Activated B cell treated with CpG ODN at 0.5 μM for 24 hours (primary cell): ENCODE results near the gene HOXD3. TPM values are rescaled to one million over a fixed set of nuclear protein-coding genes. Genes with fewer than 3 reads are reported as not detected.

Source experiments
- ATAC-seq: fragments of 200-7000 bp; cut with Tn5 transposase; one replicate; pipeline ENCODE4 v1.10.0; 2021; ENCODE audit warnings: low read depth, mild to moderate bottlenecking, moderate library complexity
- CTCF ChIA-PET: fragments of 350-600 bp; sonication (Branson Sonifier 250); formaldehyde crosslinking; loops from one replicate; lab custom pipeline; 2021; ENCODE audit warnings: antibody characterized with exemption; lab: Charles Lee
- POLR2A ChIA-PET: fragments of 350-600 bp; sonication (Branson Sonifier 250); formaldehyde crosslinking; loops from one replicate; lab custom pipeline; 2021; ENCODE audit warnings: antibody characterized with exemption; lab: Charles Lee
- DNase-seq: peaks from one replicate; pipeline ENCODE4 v3.0.0; 2022
- H3K27ac Mint-ChIP-seq: one replicate; pipeline ENCODE4 v1.8.0; 2020; ENCODE audit warnings: mixed read lengths
- H3K27me3 Mint-ChIP-seq: one replicate; pipeline ENCODE4 v1.8.0; 2021; ENCODE audit warnings: mixed read lengths
- H3K36me3 Mint-ChIP-seq: one replicate; pipeline ENCODE4 v1.8.0; 2021; ENCODE audit warnings: low read depth, mixed read lengths
- H3K4me1 Mint-ChIP-seq: one replicate; pipeline ENCODE4 v1.8.0; 2021; ENCODE audit warnings: mixed read lengths
- H3K4me3 Mint-ChIP-seq: one replicate; pipeline ENCODE4 v1.8.0; 2020; ENCODE audit warnings: mild to moderate bottlenecking, mixed read lengths
- H3K9me3 Mint-ChIP-seq: one replicate; pipeline ENCODE4 v1.8.0; 2020; ENCODE audit warnings: mixed read lengths
- CTCF ChIP-seq: fragments of 200-600 bp; IDR thresholded peaks from one replicate; pipeline ENCODE4 v1.8.0; 2022; ENCODE audit warnings: antibody characterized with exemption, mild to moderate bottlenecking
- intact Hi-C: fragments of 100-400 bp; cut with micrococcal nuclease; formaldehyde crosslinking; loops from one replicate; pipeline ENCODE4 v1.15.1; 2024
- total RNA-seq: library from RNA; stranded (reverse); gene quantifications from 2 replicates; pipeline ENCODE4 v1.2.3, GENCODE V29; 2022

The HOXD3 gene
- total RNA-seq, 1 donor from 2014 or later: not detected

- CTCF ChIA-PET: interaction anchor here (0.6 to 4.7 kb wide), 11 partner anchors 8 to 1037 kb away, joined by 3 to 94 read pairs (median 17); no protein-coding TSS in a partner anchor
- intact Hi-C loops: loop anchor here (2.0 to 5.0 kb wide), 2 partner anchors 1289 to 1634 kb away; no protein-coding TSS in a partner anchor
- Mint-ChIP-seq H3K4me3 (peak overlapping the region; percentile 44), H3K27ac (peak overlapping the region; percentile 30), H3K9me3 (no peaks in the 10 kb centered on the region), H3K4me1 (peaks cover 37% of the 10 kb centered on the region), H3K27me3 (peaks cover 71% of the 10 kb centered on the region), H3K36me3 (no peaks in the 10 kb centered on the region)
- POLR2A ChIA-PET: no interaction called here
- ATAC-seq (no peak), DNase-seq (no peak)
- TF ChIP-seq CTCF: no peak
These were observed 28.7 kb upstream of the HOXD3 start for GRCh38 chr2:176128172-176128981.

DNA sequence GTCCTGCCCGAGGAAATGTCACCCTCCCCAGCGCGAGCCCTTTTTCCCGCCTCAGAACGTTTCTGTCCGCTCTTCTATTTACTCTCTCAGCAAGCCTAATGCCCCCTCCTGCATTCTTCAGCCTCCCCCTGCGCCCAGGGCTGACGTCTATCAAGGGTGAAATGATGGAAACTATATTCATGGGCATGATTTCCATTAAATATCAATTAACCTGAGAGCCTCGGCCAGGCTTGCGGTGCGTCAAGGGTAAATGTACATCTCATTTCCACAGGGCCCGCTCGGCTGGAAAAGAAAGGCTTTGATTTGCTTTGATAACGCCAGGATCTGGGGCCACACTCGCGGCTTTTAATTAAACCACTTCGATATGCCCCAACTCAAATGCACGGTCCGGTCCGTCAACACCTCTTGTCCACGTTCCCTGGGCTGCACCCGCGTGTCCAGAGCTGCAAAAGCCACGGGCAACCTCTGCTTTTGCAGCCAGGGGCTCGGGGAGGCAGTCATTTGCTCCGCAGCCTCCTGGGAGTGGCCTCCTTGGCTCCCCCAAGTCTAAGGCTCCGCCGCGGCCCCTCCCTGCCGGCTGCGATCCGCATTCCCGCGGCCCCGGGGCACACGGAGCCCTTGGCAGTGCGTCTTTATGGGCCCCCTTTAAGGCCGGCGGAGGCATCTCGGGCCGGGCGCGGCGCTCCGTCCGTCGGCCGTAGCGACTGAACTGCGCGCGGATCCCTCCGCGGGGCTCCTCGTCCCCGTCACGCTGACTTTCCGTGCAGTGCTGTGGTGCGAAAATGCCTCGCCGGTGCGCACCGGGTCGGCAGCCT, 27.9 kb upstream of the HOXD3 start, which contains the start of gene HOXD8:
Gene HOXD8, plus strand, starts transcription at position 724 of the 815 bp plus-strand sequence. CDS start 662 bp downstream, outside the sequence.
- no peak for DNase-seq
- Mint-ChIP-seq H3K9me3 (no peaks in the 10 kb centered on the region), H3K27ac (peak within 1 kb of the TSS; percentile 46), H3K4me3 (peak within 1 kb of the TSS; percentile 28), H3K4me1 (peaks cover 31% of the 10 kb centered on the region), H3K27me3 (peaks cover 70% of the 10 kb centered on the region), H3K36me3 (no peaks in the 10 kb centered on the region)
- ChIA-PET POLR2A (no interaction called here), CTCF (interaction anchor here (2.6 to 4.7 kb wide), 4 partner anchors 32 to 523 kb away, joined by 17 to 94 read pairs (median 53); no protein-coding TSS in a partner anchor)
- intact Hi-C loops: loop anchor here (2.0 to 5.0 kb wide), 2 partner anchors 1288 to 1634 kb away; no protein-coding TSS in a partner anchor
- no peak for ATAC-seq
- TF ChIP-seq CTCF: no peak

GRCh38 chr2:176129813-176130146, 27.3 kb upstream of the HOXD3 start:
- no peaks in the 10 kb centered on the region for H3K9me3 Mint-ChIP-seq
- intact Hi-C loops: loop anchor here (2.0 to 10.0 kb wide), 5 partner anchors 32 to 1795 kb away; partner anchors contain the start of genes HOXD12 and SP9
- ChIA-PET POLR2A (no interaction called here), CTCF (interaction anchor here (1.4 to 4.1 kb wide), 2 partner anchors 11 to 326 kb away, joined by 4 to 19 read pairs; no protein-coding TSS in a partner anchor)
- no peak for ATAC-seq
- H3K36me3 Mint-ChIP-seq: no peaks in the 10 kb centered on the region
- peaks cover 31% of the 10 kb centered on the region for H3K4me1 Mint-ChIP-seq
- H3K27me3 Mint-ChIP-seq: peaks cover 71% of the 10 kb centered on the region
- DNase-seq: no peak
- H3K4me3 Mint-ChIP-seq: no peak overlapping the region
- TF ChIP-seq CTCF: no peak
- H3K27ac Mint-ChIP-seq: no peak overlapping the region

DNA sequence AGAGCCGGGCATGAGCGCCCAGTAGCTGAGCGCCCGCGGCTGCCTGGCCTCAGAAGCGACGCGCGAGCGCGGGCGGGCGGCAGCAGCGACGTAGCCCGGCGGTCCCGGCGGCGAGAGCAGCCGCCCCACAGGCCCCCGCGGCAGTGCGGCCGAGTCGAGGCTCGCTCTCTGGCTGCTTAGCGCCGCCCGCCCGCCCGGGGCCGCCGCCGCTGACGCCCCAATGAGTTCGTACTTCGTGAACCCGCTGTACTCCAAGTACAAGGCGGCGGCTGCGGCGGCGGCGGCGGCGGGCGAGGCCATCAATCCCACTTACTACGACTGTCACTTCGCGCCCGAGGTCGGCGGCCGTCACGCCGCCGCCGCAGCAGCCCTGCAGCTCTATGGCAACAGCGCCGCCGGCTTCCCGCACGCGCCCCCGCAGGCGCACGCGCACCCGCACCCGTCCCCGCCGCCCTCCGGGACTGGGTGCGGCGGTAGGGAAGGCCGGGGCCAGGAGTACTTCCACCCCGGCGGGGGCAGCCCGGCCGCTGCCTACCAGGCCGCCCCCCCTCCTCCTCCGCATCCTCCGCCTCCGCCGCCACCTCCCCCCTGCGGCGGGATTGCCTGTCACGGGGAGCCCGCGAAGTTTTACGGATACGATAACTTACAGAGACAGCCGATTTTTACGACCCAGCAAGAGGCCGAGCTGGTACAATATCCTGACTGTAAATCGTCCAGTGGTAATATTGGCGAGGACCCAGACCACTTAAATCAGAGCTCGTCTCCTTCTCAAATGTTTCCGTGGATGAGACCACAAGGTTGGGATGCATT, 26.8 kb upstream of the HOXD3 start:
- DNase-seq (no peak), ATAC-seq (peak; percentile 18)
- ChIA-PET POLR2A (no interaction called here), CTCF (interaction anchor here (1.4 to 4.1 kb wide), 2 partner anchors 10 to 325 kb away, joined by 4 to 19 read pairs; no protein-coding TSS in a partner anchor)
- H3K4me3 Mint-ChIP-seq: peak overlapping the region; percentile 57
- peaks cover 32% of the 10 kb centered on the region for H3K4me1 Mint-ChIP-seq
- no peaks in the 10 kb centered on the region for H3K36me3 Mint-ChIP-seq
- intact Hi-C loops: loop anchor here (2.0 to 10.0 kb wide), 3 partner anchors 33 to 1796 kb away; partner anchors contain the start of genes HOXD12 and SP9
- TF ChIP-seq CTCF: no peak
- H3K9me3 Mint-ChIP-seq: no peaks in the 10 kb centered on the region
- H3K27me3 Mint-ChIP-seq: peaks cover 73% of the 10 kb centered on the region
- peak overlapping the region; percentile 41 for H3K27ac Mint-ChIP-seq
